Liver (tissue), 9 donors: ENCODE results near the gene PLCB4. TPM values are rescaled to one million over a fixed set of nuclear protein-coding genes. Genes with fewer than 3 reads are reported as not detected.

ENCODE experiments used
- DNase-seq: peaks from one replicate; pipeline ENCODE4 v3.0.0-alpha.2; 2017; ENCODE audit warnings: low spot score
- H3K27ac ChIP-seq, 2 donors: one replicate each; pipeline ENCODE4 v1.7.0; 2013; ENCODE audit warnings: inconsistent platforms in 2 of 2, low read length in 2 of 2, control low read depth in 1 of 2, low read depth in 1 of 2, mild to moderate bottlenecking in 1 of 2
- H3K27me3 ChIP-seq, 4 donors: one replicate each; pipeline versions ENCODE4 v1.6.1 to v1.7.0; 2013; ENCODE audit warnings: low read length in 3 of 4, inconsistent platforms in 1 of 4, mild to moderate bottlenecking in 1 of 4, moderate library complexity in 1 of 4; ENCODE audit not compliant: control insufficient read depth in 4 of 4, insufficient read depth in 4 of 4
- H3K36me3 ChIP-seq, 4 donors: one replicate each; pipeline versions ENCODE4 v1.6.1 to v1.7.0; 2013; ENCODE audit warnings: low read length in 3 of 4, mild to moderate bottlenecking in 3 of 4, low read depth in 1 of 4, moderate library complexity in 1 of 4; ENCODE audit not compliant: control insufficient read depth in 4 of 4, insufficient read depth in 3 of 4
- H3K4me1 ChIP-seq, 4 donors: one replicate each; pipeline versions ENCODE4 v1.6.1 to v1.7.0; 2013; ENCODE audit warnings: low read length in 3 of 4, mild to moderate bottlenecking in 3 of 4, moderate library complexity in 1 of 4; ENCODE audit not compliant: control insufficient read depth in 4 of 4, insufficient read depth in 4 of 4
- H3K4me3 ChIP-seq, 3 donors: one replicate each; pipeline versions ENCODE4 v1.6.1 to v1.7.0; 2013; ENCODE audit warnings: low read length in 3 of 3, control low read depth in 1 of 3, low read depth in 1 of 3, mild to moderate bottlenecking in 1 of 3
- H3K9ac ChIP-seq, 2 donors: one replicate each; pipeline ENCODE4 v1.7.0; 2013; ENCODE audit warnings: low read length in 2 of 2, mild to moderate bottlenecking in 2 of 2, moderate library complexity in 2 of 2, control low read depth in 1 of 2, low read depth in 1 of 2
- H3K9me3 ChIP-seq, 4 donors: one replicate each; pipeline versions ENCODE4 v1.6.1 to v1.7.0; 2013; ENCODE audit warnings: low read length in 3 of 4; ENCODE audit not compliant: control insufficient read depth in 4 of 4
- EGR1 ChIP-seq, 2 donors: IDR thresholded peaks; 2 replicates each; pipeline ENCODE4 v1.6.1; 2016 to 2018; ENCODE audit warnings: antibody characterized with exemption in 2 of 2, low read depth in 2 of 2
- FOXA1 ChIP-seq: IDR thresholded peaks from 2 replicates; pipeline ENCODE4 v1.6.1; 2016; ENCODE audit warnings: antibody characterized with exemption
- FOXA2 ChIP-seq: IDR thresholded peaks from 2 replicates; pipeline ENCODE4 v1.6.1; 2016; ENCODE audit warnings: antibody characterized with exemption
- GABPA ChIP-seq, 2 donors: IDR thresholded peaks in 1 of 2; conservative IDR thresholded peaks in 1 of 2; 2 replicates each; pipeline ENCODE4 v1.6.1; 2016; ENCODE audit warnings: antibody characterized with exemption in 2 of 2, mild to moderate bottlenecking in 1 of 2, moderate library complexity in 1 of 2
- HNF4A ChIP-seq, 2 donors: conservative IDR thresholded peaks; 2 replicates each; pipeline ENCODE4 v1.6.1; 2016; ENCODE audit warnings: antibody characterized with exemption in 2 of 2, mild to moderate bottlenecking in 2 of 2
- HNF4G ChIP-seq: IDR thresholded peaks from 2 replicates; pipeline ENCODE4 v1.6.1; 2016; ENCODE audit warnings: antibody characterized with exemption
- JUND ChIP-seq, 2 donors: IDR thresholded peaks; 2 replicates each; pipeline ENCODE4 v1.6.1; 2016; ENCODE audit warnings: antibody characterized with exemption in 2 of 2
- NR2F2 ChIP-seq: IDR thresholded peaks from 2 replicates; pipeline ENCODE4 v1.6.1; 2016; ENCODE audit warnings: antibody characterized with exemption
- RAD21 ChIP-seq, 2 donors: IDR thresholded peaks; 2 replicates each; pipeline ENCODE4 v1.6.1; 2016; ENCODE audit warnings: antibody characterized with exemption in 2 of 2, mild to moderate bottlenecking in 2 of 2
- RXRA ChIP-seq, 2 donors: IDR thresholded peaks; 2 replicates each; pipeline ENCODE4 v1.6.1; 2017 to 2018; ENCODE audit warnings: antibody characterized with exemption in 2 of 2, mild to moderate bottlenecking in 1 of 2
- SP1 ChIP-seq: IDR thresholded peaks from 2 replicates; pipeline ENCODE4 v1.6.1; 2018; ENCODE audit warnings: antibody characterized with exemption, mild to moderate bottlenecking
- TAF1 ChIP-seq: conservative IDR thresholded peaks from 2 replicates; pipeline ENCODE4 v1.6.1; 2016; ENCODE audit warnings: antibody characterized with exemption, mild to moderate bottlenecking
- YY1 ChIP-seq: IDR thresholded peaks from 2 replicates; pipeline ENCODE4 v1.6.1; 2016; ENCODE audit warnings: antibody characterized with exemption, mild to moderate bottlenecking
- WGBS: extraction: QIAGEN DNeasy Blood & Tissue Kit; methylation state at CpG from one replicate; pipeline ENCODE4 v1.1.7; 2013; 5-methylcytosine and 5-hydroxymethylcytosine counted together
- polyA plus RNA-seq, 2 donors: library from polyadenylated mRNA; stranded (reverse) in 1 of 2; unstranded in 1 of 2; fragments of 200-250 nt in 1 of 2; fragments of >200 nt in 1 of 2; fragmentation: Nextera tagmentation in 1 of 2; extraction: Ambion mirVana in 1 of 2; gene quantifications; one replicate each; pipeline versions ENCODE4 v1.2.1 to v1.2.3, GENCODE V29; 2013 to 2015
- total RNA-seq, 2 donors: library from RNA; depleted of rRNA; stranded (reverse); fragments of >200 nt; gene quantifications; one replicate each; pipeline ENCODE4 v1.2.3, GENCODE V29; 2014
- TF ChIP-seq, protein P1 (sequence below): IDR thresholded peaks from 2 replicates; pipeline ENCODE4 v1.6.1; 2016; ENCODE audit warnings: antibody characterized with exemption
- TF ChIP-seq, protein P2 (sequence below): IDR thresholded peaks from 2 replicates; pipeline ENCODE4 v1.6.1; 2016; ENCODE audit warnings: antibody characterized with exemption
- TF ChIP-seq, protein P3 (sequence below): fragments of 150-350 bp; IDR thresholded peaks from 2 replicates; pipeline ENCODE4 v1.5.1; 2017; ENCODE audit warnings: improper control_type of control experiment, low read depth, low read length; ENCODE audit not compliant: missing input control
- TF ChIP-seq, protein P4 (sequence below): IDR thresholded peaks from 2 replicates; pipeline ENCODE4 v1.6.1; 2016; ENCODE audit warnings: antibody characterized with exemption
- TF ChIP-seq, protein P5 (sequence below): IDR thresholded peaks from 2 replicates; pipeline ENCODE4 v1.6.1; 2016; ENCODE audit warnings: antibody characterized with exemption, mild to moderate bottlenecking
- donor health status: healthy.
- donor health status: healthy.
- donor health status: healthy.
- donor health status: healthy.
- donor health status: healthy.

Gene PLCB4
- total and polyA plus RNA-seq, 4 donors, result 0.14 to 0.67 (median 0.30) TPM

DNA sequence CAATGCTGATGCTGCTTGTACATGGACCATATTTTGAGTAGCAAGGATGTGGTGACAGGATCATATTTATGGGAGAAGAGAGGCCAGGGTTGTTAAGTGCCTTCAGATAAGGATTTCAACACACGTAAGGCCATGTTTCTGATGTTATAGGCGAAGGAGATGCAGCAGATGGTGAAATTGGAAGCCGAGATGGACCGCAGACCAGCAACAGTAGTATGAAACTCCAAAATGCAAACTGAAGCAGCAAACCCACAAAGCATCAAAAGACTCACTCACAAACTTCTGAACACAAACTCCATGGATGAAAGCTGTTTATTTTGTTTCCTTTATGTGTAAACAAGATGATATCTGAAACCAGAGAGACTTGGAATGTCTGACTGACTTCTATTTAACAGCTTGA is 409.9 kb downstream of the PLCB4 start (continued):
- TF ChIP-seq, protein P1, sequence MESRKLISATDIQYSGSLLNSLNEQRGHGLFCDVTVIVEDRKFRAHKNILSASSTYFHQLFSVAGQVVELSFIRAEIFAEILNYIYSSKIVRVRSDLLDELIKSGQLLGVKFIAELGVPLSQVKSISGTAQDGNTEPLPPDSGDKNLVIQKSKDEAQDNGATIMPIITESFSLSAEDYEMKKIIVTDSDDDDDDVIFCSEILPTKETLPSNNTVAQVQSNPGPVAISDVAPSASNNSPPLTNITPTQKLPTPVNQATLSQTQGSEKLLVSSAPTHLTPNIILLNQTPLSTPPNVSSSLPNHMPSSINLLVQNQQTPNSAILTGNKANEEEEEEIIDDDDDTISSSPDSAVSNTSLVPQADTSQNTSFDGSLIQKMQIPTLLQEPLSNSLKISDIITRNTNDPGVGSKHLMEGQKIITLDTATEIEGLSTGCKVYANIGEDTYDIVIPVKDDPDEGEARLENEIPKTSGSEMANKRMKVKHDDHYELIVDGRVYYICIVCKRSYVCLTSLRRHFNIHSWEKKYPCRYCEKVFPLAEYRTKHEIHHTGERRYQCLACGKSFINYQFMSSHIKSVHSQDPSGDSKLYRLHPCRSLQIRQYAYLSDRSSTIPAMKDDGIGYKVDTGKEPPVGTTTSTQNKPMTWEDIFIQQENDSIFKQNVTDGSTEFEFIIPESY, result no peak

DNA sequence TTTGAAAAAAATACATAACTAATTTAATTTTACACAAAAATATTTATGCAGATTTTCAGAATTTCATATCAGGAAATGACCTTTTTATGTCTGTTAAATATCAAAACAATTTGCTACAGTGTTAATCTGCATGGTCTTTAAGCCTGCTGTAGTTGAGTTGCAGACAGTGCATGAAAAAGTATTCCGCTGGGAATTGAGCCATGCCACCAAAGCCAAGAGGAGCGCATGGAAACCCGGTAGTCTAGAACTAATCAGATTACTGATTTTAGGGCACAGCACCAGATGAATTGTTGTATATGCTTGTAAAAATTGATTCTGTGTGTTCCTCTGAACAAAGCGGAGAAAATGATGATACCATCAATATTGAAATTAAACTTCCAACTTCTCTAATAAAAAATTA is 411.2 kb downstream of the PLCB4 start:
- H3K27me3 ChIP-seq, result no peaks in the 10 kb centered on the region
- H3K9me3 ChIP-seq, result no peaks in the 10 kb centered on the region
- no peaks in the 10 kb centered on the region for H3K36me3 ChIP-seq
- TF ChIP-seq GABPA (IDR thresholded peaks at IDR 0.05 in 1 of 2, conservative IDR thresholded peaks at IDR 0.05 in 1 of 2) (no peak), EGR1 (IDR thresholded peaks at IDR 0.05; ENCODE audit: low read depth in 2 of 2) (no peak), SP1 (no peak), HNF4G (no peak), RXRA (IDR thresholded peaks at IDR 0.05) (no peak), HNF4A (conservative IDR thresholded peaks at IDR 0.05) (no peak), JUND (IDR thresholded peaks at IDR 0.05) (no peak), FOXA1 (no peak), NR2F2 (no peak), RAD21 (IDR thresholded peaks at IDR 0.05) (no peak), TAF1 (no peak), FOXA2 (no peak), YY1 (no peak)
- TF ChIP-seq, protein P2, sequence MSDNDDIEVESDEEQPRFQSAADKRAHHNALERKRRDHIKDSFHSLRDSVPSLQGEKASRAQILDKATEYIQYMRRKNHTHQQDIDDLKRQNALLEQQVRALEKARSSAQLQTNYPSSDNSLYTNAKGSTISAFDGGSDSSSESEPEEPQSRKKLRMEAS, result no peak
- TF ChIP-seq, protein P1, result no peak
- TF ChIP-seq, protein P3, sequence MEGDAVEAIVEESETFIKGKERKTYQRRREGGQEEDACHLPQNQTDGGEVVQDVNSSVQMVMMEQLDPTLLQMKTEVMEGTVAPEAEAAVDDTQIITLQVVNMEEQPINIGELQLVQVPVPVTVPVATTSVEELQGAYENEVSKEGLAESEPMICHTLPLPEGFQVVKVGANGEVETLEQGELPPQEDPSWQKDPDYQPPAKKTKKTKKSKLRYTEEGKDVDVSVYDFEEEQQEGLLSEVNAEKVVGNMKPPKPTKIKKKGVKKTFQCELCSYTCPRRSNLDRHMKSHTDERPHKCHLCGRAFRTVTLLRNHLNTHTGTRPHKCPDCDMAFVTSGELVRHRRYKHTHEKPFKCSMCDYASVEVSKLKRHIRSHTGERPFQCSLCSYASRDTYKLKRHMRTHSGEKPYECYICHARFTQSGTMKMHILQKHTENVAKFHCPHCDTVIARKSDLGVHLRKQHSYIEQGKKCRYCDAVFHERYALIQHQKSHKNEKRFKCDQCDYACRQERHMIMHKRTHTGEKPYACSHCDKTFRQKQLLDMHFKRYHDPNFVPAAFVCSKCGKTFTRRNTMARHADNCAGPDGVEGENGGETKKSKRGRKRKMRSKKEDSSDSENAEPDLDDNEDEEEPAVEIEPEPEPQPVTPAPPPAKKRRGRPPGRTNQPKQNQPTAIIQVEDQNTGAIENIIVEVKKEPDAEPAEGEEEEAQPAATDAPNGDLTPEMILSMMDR, result no peak
- TF ChIP-seq, protein P4, sequence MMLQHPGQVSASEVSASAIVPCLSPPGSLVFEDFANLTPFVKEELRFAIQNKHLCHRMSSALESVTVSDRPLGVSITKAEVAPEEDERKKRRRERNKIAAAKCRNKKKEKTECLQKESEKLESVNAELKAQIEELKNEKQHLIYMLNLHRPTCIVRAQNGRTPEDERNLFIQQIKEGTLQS, result no peak
- TF ChIP-seq, protein P5, sequence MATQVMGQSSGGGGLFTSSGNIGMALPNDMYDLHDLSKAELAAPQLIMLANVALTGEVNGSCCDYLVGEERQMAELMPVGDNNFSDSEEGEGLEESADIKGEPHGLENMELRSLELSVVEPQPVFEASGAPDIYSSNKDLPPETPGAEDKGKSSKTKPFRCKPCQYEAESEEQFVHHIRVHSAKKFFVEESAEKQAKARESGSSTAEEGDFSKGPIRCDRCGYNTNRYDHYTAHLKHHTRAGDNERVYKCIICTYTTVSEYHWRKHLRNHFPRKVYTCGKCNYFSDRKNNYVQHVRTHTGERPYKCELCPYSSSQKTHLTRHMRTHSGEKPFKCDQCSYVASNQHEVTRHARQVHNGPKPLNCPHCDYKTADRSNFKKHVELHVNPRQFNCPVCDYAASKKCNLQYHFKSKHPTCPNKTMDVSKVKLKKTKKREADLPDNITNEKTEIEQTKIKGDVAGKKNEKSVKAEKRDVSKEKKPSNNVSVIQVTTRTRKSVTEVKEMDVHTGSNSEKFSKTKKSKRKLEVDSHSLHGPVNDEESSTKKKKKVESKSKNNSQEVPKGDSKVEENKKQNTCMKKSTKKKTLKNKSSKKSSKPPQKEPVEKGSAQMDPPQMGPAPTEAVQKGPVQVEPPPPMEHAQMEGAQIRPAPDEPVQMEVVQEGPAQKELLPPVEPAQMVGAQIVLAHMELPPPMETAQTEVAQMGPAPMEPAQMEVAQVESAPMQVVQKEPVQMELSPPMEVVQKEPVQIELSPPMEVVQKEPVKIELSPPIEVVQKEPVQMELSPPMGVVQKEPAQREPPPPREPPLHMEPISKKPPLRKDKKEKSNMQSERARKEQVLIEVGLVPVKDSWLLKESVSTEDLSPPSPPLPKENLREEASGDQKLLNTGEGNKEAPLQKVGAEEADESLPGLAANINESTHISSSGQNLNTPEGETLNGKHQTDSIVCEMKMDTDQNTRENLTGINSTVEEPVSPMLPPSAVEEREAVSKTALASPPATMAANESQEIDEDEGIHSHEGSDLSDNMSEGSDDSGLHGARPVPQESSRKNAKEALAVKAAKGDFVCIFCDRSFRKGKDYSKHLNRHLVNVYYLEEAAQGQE, result no peak
- DNase-seq, result no peak
- no peak overlapping the region for H3K4me3 ChIP-seq
- H3K27ac ChIP-seq, result no peak overlapping the region
- H3K4me1 ChIP-seq, result no peaks in the 10 kb centered on the region
- H3K9ac ChIP-seq, result no peak overlapping the region
- 86% methylated on average over 4 of the region's 4 CpGs for WGBS
